GM19025 (cell line): ENCODE data around the gene RAB11FIP4.

Source experiments
- ATAC-seq: cut with Tn5 transposase; IDR thresholded peaks from one replicate; pipeline ENCODE4 v1.9.1; 2021; ENCODE audit warnings: mild to moderate bottlenecking, low read depth, moderate library complexity; ENCODE audit not compliant: unreplicated experiment

The RAB11FIP4 gene

GRCh38 chr17:31404028-31404949 is 12.8 kb downstream of the RAB11FIP4 start:
- ATAC-seq = no peak

GRCh38 chr17:31405890-31406371 is 14.5 kb downstream of the RAB11FIP4 start:
- ATAC-seq = no peak

GRCh38 chr17:31408586-31408985 is 17.1 kb downstream of the RAB11FIP4 start:
- ATAC-seq = no peak

GRCh38 chr17:31411707-31412285 is 20.3 kb downstream of the RAB11FIP4 start:
- ATAC-seq = no peak

- no peak for ATAC-seq
These were observed 21.0 kb downstream of the RAB11FIP4 start for GRCh38 chr17:31412511-31412910.

- no peak for ATAC-seq
These were observed 21.8 kb downstream of the RAB11FIP4 start for GRCh38 chr17:31413081-31413799.

GRCh38 chr17:31413874-31414549 is 22.5 kb downstream of the RAB11FIP4 start:
- ATAC-seq = no peak

- ATAC-seq = no peak
These were observed 23.1 kb downstream of the RAB11FIP4 start for GRCh38 chr17:31414550-31414918.

- no peak for ATAC-seq
These were observed 23.6 kb downstream of the RAB11FIP4 start for GRCh38 chr17:31415004-31415454.

GRCh38 chr17:31415640-31416502 is 24.4 kb downstream of the RAB11FIP4 start:
- ATAC-seq = no peak

GRCh38 chr17:31416503-31416923 is 25.0 kb downstream of the RAB11FIP4 start:
- ATAC-seq = no peak

GRCh38 chr17:31417051-31417792 is 25.7 kb downstream of the RAB11FIP4 start:
- ATAC-seq = no peak

- no peak for ATAC-seq
These were observed 27.4 kb downstream of the RAB11FIP4 start for GRCh38 chr17:31418773-31419350.

- ATAC-seq = no peak
These were observed 31.0 kb downstream of the RAB11FIP4 start for GRCh38 chr17:31422443-31422842.

GRCh38 chr17:31424944-31425281 is 33.4 kb downstream of the RAB11FIP4 start:
- no peak for ATAC-seq

- ATAC-seq = no peak
These were observed 34.0 kb downstream of the RAB11FIP4 start for GRCh38 chr17:31425282-31426040.

- ATAC-seq = no peak
These were observed 36.2 kb downstream of the RAB11FIP4 start for GRCh38 chr17:31427684-31428083.

GRCh38 chr17:31428111-31428510 is 36.6 kb downstream of the RAB11FIP4 start:
- no peak for ATAC-seq
